Activated CD4-positive, CD25-positive, alpha-beta regulatory T cell treated with anti-CD3 and anti-CD28 coated beads, Interleukin-2, amount 50 U/mL, for 24 hours (primary cell): ENCODE measurements around the gene FXYD4.

Source experiments
- ATAC-seq, 2 donors: fragments of 150-1000 bp; cut with Tn5 transposase; one replicate each; pipeline ENCODE4 v1.10.0; 2021; ENCODE audit warnings: mild to moderate bottlenecking in 1 of 2, moderate library complexity in 1 of 2

FXYD4 gene

GRCh38 chr10:43347997-43348396, 23.4 kb upstream of the FXYD4 start:
- no peak for ATAC-seq

GRCh38 chr10:43348511-43349312, 22.7 kb upstream of the FXYD4 start:
- peak; percentile 99 to 100 for ATAC-seq

GRCh38 chr10:43350156-43350555, 21.3 kb upstream of the FXYD4 start:
- ATAC-seq = no peak

GRCh38 chr10:43350686-43351085, 20.8 kb upstream of the FXYD4 start:
- ATAC-seq = no peak

GRCh38 chr10:43351301-43351700, 20.1 kb upstream of the FXYD4 start:
- ATAC-seq = no peak

GRCh38 chr10:43352951-43353350, 18.5 kb upstream of the FXYD4 start:
- ATAC-seq = no peak

GRCh38 chr10:43353495-43354329, 17.7 kb upstream of the FXYD4 start:
- no peak for ATAC-seq

GRCh38 chr10:43354330-43354635, 17.2 kb upstream of the FXYD4 start:
- no peak for ATAC-seq

GRCh38 chr10:43354879-43355380, 16.5 kb upstream of the FXYD4 start:
- no peak for ATAC-seq

- ATAC-seq = no peak
Observed at GRCh38 chr10:43355749-43356371, 15.6 kb upstream of the FXYD4 start.

- ATAC-seq = no peak
Observed at GRCh38 chr10:43360086-43360485, 11.3 kb upstream of the FXYD4 start.

- peak in 1 of 2 donors; percentile 30 for ATAC-seq
Observed at GRCh38 chr10:43361547-43362190, 9.8 kb upstream of the FXYD4 start.

- ATAC-seq = peak; percentile 96 to 97
Observed at GRCh38 chr10:43362191-43362839, 9.1 kb upstream of the FXYD4 start.

GRCh38 chr10:43365001-43365400, 6.4 kb upstream of the FXYD4 start:
- no peak for ATAC-seq

GRCh38 chr10:43369921-43370320, 1.5 kb upstream of the FXYD4 start:
- no peak for ATAC-seq

GRCh38 chr10:43370671-43371215, 693 bp upstream of the FXYD4 start:
- ATAC-seq = no peak

- no peak for ATAC-seq
Observed at GRCh38 chr10:43372765-43373361, 1.4 kb downstream of the FXYD4 start.

- no peak for ATAC-seq
Observed at GRCh38 chr10:43373461-43373860, 2.0 kb downstream of the FXYD4 start.

GRCh38 chr10:43374194-43374593, 2.8 kb downstream of the FXYD4 start:
- no peak for ATAC-seq

- ATAC-seq = no peak
Observed at GRCh38 chr10:43375401-43376020, 4.1 kb downstream of the FXYD4 start.

- ATAC-seq = no peak
Observed at GRCh38 chr10:43376046-43376635, 4.7 kb downstream of the FXYD4 start.
